Hepatic stellate cell (primary cell): Measurements from ENCODE around the gene DENND1A.

Experiments
- DNase-seq: peaks from one replicate; pipeline ENCODE4 v3.0.0; 2011; ENCODE audit warnings: low spot score

The DENND1A gene

GRCh38 chr9:123370526-123371227, 559.2 kb downstream of the DENND1A start:
- no peak for DNase-seq

- no peak for DNase-seq
Observed at GRCh38 chr9:123370108-123370507, 559.8 kb downstream of the DENND1A start.

DNA sequence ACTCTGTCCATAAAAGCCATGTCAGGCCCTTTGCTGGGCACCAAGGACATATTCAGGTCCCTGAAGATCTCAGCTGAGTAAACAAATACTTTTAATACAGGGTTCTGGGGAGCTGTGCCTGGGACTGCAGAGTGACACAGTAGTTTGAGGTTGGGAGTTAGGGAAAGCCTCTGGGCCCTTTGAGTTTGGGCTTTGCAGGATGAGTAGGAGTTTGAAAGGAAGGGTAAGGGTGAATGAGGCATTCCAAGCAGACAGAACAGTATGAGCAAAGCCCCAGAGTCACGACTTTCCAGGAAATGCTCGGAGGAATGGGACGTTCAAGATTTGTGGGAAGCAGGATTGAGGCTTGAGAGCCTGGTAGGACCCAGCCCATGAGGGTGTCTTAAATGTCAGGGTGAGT, 560.6 kb downstream of the DENND1A start:
- DNase-seq = no peak

DNA sequence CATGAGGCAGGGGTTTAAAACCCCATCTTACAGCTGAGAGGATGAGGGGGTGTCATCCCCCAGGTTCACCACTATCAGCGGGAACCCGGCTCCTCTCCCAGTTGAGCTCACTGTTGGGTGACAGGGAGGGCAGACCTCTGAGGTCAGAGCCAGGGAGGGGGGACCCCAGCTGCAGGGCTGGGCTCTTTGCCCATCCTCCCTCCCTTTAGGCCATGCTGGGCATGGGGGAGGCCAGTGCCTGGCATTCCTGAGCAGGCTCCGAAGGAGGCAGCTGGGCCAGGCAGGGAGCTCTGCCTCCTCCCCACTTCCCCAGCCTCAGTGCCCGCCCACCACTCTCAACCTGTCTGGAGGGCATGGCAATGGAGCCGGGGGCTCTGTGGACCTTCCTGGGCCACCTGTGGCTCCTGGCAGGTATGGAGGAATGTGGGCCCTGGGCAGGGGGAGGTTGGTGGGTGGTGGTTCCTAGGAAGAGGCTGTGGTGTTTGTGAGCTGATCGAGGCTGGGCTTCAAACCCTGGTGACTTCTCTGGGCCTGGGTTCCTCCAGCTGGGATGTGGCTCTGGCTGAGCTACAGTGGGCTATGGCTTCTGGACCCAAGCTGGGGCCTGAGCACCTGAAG, 561.3 kb downstream of the DENND1A start:
- no peak for DNase-seq

DNA sequence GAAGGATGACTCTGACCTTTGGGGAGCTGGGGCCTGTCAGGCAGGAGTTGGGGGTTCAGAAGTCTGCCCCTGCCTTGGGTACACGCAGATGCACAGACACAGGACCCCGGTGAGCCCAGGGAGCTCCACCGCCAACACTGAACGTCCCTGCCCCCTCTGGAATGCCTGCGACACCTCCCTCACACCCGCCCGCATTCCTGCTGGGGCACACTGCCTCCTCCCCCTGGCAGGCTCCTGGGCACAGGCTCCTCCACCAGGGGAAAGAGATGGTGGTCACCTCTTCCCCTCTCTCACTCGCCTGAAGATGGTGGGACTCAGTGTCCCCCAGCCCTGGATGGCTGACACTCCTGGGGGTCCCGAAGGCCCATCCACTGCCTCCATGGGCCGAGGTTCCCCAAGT, 561.9 kb downstream of the DENND1A start:
- no peak for DNase-seq

DNA sequence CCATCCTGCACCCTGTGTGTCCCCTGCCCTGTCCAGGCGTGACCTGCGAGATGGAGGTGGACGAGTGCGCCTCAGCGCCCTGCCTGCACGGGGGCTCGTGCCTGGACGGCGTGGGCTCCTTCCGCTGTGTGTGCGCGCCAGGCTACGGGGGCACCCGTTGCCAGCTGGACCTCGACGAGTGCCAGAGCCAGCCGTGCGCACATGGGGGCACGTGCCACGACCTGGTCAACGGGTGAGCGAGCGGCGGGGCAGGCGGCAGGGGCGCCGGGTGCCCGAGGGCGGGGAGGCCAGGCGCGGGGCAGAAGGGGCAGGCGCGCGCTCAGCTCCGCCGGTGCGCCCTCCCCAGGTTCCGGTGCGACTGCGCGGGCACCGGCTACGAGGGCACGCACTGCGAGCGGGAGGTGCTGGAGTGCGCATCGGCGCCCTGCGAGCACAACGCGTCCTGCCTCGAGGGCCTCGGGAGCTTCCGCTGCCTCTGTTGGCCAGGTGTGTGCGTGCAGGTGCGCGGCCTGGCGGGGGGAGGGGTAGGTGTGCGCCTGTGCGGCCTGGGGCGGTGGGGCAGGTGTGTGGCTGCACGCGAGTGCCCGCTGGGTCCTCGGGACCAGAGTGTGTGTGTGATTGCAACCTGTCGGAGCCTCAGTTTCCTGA, 563.9 kb downstream of the DENND1A start:
- no peak for DNase-seq

GRCh38 chr9:123365287-123365880, 564.5 kb downstream of the DENND1A start:
- DNase-seq = no peak

DNA sequence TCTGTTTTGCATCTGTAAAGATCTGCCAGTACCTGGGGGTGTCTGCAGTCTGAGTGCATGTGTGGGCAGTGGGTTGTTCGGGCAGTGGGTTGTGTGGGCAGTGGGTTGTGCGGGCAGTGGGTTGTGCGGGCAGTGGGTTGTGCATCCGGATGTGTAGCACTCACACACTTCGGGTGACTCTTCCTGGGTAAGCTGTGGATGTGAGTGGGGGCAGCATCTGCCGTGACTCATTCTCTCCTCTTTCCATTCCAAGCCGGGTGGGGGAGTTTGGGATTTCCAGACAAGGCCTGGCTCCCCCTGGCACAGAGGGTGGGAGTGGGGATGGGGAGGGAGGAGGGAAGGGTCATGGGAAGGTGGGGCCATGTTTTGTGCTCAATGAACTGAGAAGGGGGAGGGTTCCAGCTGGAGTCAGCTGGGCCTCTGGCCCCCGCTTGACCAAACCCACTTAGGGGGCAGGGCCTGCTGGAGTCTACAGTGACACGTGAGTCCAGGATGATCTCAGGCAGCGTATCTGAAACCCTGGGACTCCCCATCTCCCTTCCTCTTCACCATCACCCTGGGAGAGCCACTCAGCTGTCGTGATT, 565.6 kb downstream of the DENND1A start:
- DNase-seq = no peak

- DNase-seq = no peak
Observed at GRCh38 chr9:123362856-123363255, 567.1 kb downstream of the DENND1A start.

GRCh38 chr9:123361731-123362510, 568.0 kb downstream of the DENND1A start:
- no peak for DNase-seq

GRCh38 chr9:123361086-123361730, 568.7 kb downstream of the DENND1A start:
- no peak for DNase-seq

- DNase-seq = no peak
Observed at GRCh38 chr9:123360161-123361085, 569.5 kb downstream of the DENND1A start.

DNA sequence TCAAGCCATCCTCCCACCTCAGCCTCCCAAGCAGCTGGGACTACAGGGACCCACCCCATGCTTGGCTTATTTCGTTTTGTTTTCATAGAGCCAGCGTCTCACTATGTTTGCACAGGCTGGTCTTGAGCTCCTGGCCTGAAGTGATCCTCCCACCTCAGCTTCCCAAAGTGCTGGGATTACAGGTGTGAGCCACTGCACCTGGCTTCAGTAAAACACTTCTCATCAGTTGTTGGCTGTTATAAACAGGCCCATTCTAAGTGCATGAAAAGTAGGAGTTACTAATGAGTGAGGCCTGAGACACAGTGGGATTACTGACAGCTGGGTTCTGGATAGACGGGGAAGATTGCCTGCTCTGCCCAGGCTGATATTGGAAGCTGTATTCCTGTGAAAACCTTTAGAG, 570.4 kb downstream of the DENND1A start:
- no peak for DNase-seq

DNA sequence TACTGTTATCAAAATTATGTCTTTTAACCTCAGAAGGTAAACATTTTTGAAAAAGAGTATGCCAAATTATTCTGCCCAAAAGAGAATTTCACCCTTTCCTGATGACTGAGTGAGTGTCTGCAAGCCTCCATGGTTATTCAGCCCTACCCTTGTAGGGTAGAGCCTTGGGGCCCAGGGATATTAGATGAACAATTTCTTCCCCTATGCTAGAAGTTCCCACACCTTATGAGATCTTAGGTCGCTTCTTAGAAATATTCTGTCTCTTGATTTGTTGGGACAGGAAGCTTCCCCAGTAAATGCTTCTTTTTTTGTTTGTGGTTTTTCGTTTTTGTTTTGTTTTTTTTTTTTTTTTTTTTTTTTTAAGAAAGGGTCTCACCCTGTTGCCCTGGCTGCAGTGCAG, 570.8 kb downstream of the DENND1A start:
- no peak for DNase-seq

DNA sequence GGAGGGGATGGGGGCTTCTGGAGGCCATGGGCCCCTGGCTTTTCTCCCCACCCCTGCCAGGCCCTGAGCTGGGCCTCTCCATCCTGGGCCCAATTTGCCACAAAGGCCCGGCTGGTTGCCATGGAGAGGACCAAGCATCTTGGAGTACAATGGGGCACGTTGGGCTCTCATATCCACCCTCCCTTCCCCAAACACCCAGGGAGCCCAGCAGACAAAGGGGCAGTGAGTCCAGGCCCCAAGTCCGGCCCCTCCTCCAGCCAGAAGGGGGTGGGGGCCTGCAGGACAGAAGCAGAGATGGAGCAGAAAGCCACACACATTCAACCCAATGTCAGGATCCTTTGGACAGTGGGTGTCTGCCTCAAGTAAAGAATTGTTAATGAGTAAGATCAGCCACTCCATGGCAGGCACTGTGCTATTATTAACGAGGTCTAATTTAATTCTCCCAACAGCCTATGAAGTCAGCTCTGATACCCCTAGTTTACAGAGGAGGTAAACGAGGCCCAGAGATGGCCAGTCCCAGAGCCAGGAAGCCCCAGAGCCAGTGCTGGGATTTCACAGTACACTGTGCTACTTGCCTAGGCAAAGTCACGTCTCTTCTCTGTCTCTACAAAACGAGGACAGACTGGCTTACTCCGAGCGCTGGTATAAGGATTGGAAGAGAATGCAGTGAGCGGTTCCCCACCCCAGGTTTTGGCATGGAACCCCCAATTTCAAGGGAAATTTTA, 571.6 kb downstream of the DENND1A start:
- DNase-seq = no peak

GRCh38 chr9:123357743-123358059, 572.2 kb downstream of the DENND1A start:
- DNase-seq = no peak

DNA sequence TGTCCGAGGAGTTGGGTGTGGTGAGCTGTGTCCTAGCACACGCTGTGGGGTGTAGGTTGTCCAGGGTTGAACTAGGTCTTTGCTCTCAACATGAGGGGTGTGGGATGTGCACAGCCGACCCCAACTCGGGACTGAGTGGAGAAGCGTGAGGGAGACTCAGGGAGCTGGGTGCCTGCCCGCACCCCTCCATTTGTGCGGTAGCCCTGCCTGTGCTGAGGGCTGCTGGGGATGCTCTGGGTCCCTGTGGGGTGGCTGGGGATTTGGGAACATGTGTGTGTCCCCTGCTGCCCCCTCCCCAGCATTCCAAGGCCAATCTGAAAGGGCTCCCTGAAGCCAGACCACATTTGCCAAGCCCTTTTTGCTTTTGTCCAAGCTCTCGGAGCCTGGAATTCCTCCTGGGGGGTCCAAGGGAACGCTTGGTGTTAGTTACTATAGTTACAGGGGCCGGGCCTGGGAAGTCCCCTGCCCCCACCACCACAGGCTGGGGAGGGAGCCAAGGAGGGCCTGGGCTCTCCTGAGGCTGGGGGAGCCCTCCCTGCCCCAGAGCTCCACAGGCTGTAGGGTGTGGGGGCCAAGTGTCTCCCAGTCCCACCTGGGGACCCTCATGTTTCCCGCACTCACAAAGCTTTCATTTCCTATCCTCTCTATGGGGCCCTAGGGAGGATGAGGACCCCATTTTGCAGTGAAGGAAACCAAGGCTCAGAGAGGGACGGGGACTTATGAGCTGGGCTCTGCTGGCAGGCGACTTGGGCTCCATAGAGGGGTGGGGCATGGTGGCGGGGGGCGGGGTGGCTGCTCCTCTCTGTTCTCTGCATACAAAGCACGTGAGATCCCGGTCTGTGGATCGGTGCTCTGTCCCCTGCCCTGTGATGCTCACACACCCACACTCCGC, 572.8 kb downstream of the DENND1A start:
- no peak for DNase-seq

- DNase-seq = no peak
Observed at GRCh38 chr9:123355761-123356431, 574.0 kb downstream of the DENND1A start, which contains the start of gene CRB2. Gene CRB2, plus strand, starts transcription at chr9:123356197. Its CDS starts 64 bp downstream, at chr9:123356261.
